ENCODE data around the gene SFMBT2.

Gene SFMBT2

DNA sequence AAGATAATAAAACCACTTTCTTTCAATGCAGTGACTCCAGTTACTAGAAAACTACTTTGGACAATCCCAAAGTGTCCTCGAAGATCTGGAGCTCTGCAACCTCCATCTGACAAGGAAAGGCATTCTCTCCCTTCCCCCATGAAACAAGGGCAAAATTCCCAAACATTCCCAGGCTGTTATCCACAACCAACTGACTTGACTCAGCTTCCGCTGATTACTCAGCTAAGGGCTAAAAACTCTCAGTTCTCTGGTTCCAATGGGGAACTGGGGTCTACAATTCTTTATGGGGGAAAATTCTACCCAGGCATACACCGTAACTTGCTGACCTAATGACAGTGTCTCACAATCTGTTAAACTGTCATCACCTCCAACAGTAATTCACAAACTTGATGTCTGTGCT lies 48.4 kb downstream of the SFMBT2 start:
- no peak for DNase-seq

DNA sequence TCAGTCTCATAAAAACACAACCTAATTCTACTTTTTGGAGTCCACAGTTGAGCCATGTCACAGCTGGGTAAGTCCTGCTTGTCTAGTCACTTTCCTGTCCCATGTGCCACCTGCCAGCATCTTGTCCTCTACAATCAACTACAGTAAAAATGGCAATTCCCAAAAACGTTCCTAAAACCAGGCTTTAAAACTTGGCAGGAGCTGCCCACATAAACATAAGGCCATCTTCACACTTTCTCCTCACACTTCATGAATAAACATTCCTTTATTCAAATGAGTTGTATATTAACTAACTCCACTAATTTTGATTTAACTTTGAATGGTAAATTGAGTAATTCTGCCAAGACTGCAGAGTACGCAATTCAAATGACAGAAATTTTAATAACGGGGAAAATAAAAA lies 49.5 kb downstream of the SFMBT2 start:
- no peak for DNase-seq

DNA sequence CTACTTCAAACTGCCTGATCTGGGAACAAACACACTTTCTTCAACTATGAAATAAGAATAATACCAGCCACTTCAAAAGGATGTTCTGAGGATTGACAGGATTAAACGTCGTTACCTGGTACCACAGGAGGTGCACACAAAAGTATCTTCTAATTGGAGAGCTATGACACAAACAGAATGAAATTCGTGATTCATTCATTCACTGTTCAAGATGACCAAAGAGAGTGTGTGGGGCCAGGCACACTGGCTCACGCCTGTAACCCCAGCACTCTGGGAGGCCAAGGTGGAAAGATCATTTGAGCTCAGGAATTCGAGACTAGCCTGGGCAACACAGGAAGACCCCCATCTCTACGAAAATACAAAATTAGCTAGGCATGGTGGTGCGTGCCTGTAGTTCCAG lies 50.9 kb downstream of the SFMBT2 start:
- DNase-seq: no peak

DNA sequence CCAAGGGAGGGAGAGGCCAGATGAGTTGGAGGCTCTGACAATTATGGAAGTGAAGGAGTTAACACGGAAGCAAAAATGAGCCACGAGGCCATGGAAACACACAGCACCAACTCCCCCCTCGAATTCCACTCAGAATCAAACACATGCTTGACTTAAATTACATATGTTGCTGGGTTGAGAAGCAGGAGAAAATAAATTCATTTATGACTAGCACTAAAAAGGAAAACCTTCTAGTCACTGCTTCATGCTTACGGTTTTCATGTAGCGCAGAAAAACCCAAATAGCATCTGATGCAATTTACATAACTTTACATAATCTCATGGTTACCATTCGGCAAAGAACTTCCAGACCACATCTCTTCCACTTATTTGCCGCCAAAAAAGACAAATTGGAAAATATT lies 51.5 kb downstream of the SFMBT2 start:
- no peak for DNase-seq

DNA sequence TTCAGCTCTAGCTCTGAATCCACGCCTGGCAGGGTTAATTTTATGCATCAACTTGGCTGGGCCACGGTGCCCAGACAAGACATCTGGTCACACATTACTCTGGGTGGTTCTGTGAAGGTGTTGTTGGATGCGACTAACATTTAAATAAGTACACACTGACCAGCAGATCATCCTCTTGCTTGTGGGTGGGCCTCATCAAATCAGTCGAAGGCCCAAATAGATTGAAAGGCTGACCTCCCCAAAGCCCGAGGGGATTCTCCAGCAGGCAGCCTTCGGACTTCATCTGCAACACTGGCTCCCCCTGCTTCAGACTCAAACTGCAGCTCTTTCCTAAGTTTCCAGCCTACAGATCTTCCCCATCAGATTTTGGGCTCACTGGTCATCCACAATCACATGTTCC lies 53.6 kb downstream of the SFMBT2 start:
- no peak for DNase-seq

DNA sequence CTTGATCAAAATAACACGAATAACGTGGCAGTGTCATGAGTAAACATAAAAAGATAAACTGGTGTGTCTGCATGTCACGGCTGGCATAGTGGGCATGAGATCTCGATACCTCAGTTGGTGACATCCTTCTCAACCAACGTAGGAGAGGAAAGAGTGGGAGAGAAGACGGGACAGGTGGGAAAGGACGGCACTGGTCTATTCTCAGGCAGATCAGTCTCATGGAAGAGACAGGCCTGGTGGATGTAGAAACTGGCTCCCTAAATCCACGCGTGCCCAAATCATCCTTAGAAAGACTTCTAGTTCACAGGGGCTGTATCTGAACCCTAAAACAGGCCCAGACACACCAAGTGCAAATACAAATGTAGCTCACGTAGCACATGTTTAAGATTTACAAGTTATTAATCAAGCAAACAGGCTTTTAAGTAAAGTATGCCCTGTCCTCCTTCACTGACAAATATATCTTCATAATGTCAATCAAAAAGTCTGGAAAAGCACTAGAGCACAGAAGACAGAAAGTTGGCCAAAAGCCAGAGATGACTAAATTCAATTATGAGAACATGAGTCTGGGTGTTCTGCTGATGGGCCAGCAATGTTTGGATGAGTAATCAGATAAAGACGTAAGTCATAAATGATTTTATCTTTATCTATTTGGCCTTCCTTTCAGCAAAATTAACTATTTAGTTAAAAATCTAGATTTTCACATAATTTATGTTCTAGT lies 56.3 kb downstream of the SFMBT2 start:
- DNase-seq: no peak

DNA sequence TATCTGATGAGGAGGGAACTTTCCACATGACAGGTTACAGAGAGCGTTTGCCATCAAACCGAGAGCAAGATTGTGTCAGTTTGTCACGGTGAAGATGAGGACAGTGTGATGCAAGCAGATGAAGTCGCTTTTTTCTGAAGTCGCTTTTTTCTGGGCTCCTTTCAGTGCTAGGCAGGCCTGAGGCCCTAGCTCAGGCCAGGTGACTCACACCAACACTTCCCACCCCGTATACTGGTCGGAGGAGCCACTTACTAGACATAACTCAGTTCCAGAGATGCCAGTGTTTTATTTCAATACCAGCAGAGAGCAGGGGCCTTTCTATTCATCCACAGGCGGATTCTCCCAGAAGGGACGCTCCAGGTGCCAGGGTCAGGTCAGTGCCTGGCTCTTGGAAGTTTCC lies 58.9 kb downstream of the SFMBT2 start:
- DNase-seq: no peak

DNA sequence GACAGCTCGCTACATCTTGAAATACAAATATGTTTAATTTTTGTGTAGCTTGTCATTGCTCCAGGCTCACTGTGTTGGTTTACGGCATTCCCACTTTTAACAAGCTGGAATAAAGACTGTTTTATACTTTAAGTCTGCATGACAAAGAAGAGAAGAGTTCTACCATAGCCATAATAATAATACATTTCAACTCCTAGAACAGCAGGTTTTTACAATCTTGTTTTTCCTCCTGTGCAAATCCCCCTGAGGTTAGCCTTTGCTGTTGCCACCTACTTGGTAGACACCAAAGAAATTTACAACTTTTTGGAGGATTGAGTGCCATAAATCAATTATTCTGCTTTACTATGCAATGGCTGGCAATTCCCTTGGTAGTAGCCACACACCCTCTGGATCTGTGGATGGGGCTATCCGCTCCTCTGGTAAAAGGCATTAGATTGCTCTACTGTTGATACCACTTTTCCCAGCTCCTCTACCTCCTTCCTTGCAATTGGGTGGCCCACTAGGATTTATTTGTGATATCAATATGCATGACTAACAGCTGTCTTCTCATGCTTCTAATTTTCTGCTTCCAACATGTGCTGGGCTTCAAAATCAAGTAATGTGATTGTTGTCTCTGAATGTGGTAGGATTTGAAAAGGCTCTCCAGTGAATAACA lies 60.2 kb downstream of the SFMBT2 start:
- DNase-seq: no peak

DNA sequence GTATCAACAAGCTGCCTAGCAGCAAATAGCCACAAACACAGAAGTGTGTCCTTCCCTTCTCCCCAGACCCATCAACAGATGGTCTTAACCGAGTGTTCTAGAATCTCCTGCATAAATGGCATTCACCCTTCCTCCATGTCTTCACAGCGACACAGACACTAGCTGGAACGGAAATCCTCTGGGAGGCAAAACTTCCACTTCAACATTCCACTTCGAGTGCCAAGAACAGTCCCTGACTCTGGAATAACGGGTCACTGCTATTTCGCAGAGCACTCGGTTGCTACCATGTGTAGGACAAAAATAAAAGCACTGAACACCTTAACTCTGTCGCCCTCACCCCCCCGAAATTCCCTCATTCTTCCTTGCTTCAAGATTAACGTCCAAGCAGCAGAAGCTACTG lies 65.1 kb downstream of the SFMBT2 start:
- DNase-seq: no peak

DNA sequence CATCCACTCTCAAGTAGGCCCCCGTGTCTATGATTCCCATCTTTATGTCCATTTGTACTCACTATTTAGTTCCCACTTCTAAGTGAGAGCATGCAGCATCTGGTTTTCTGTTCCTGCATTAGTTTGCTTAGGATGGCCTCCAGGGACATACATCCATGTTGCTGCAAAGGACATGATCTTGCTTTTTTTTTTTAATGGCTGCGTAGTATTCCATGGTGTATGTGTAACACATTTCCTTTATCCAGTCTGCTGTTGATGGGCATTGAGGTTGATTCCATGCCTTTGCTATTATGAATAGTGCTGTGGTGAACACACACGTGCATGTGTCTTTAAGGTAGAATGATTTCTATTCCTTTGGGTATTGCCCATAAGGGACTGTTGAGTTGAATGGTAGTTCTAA lies 67.8 kb downstream of the SFMBT2 start:
- no peak for DNase-seq

DNA sequence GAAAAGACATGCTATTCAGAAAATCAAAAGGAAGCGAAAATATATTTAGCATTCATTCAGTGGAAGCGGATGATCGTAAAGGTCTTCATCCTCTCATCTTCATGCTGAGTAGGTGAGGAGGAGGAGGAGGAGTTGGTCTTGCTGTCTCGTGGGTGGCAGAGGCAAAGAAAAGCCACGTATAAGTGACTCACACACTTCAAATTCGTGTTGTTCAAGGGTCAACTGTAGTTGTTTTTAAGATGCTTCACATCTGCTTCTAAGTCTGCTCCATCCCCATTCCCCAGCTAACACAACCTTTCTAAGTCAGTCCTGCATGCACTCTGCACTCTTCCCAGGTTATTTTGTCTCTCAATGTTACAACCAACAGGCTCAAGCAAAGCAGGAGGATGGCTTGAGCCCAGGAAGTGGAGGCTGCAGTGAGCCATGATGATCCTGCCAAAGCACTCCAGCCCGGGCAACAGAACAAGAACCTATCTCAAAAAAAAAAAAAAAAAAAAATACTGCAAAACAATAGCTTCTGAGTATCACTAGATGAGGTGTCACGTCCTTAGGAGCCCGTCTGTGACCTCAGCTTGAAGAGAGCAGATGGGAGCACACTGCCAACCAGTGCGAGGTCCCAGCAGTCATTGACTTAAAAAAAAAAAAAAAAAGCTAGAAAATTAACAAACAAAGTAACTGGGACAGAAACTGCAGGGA lies 70.5 kb downstream of the SFMBT2 start:
- DNase-seq: no peak

DNA sequence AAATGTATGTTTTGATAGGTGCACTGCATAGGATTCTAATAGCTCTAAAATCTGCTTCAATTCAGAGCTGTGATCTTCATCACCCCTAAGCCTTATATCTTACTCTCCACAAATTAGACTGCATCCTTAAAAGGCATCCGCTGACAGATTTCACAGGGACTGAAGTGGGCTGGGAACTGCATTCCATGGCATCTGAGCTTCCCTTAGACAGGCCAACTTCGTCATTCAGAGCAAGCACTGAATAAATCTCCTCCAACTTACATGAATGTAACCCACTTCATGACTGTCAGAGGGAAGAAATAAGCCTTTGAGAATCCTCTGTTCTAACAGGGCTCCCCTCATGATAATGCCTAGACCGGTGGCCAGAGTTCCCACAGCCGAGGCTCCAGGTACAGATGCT lies 71.3 kb downstream of the SFMBT2 start:
- DNase-seq: no peak

DNA sequence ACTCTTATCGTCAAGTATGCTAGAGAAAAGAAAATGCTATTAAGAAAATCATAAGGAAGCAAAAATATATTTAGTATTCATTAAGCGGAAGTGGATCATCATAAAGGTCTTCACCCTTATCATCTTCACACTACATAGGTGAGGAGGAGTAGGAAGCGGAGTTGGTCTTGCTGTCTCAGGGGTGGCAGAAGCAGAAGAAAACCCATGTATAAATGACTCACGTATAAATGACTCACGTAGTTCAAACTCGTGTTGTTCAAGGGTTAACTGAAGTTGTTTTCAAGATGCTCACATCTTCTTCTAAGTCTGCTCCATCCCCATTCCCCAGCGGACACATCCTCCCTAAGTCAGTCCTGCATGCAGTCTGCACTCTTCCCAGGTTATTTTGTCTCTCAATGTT lies 72.4 kb downstream of the SFMBT2 start:
- no peak for DNase-seq

DNA sequence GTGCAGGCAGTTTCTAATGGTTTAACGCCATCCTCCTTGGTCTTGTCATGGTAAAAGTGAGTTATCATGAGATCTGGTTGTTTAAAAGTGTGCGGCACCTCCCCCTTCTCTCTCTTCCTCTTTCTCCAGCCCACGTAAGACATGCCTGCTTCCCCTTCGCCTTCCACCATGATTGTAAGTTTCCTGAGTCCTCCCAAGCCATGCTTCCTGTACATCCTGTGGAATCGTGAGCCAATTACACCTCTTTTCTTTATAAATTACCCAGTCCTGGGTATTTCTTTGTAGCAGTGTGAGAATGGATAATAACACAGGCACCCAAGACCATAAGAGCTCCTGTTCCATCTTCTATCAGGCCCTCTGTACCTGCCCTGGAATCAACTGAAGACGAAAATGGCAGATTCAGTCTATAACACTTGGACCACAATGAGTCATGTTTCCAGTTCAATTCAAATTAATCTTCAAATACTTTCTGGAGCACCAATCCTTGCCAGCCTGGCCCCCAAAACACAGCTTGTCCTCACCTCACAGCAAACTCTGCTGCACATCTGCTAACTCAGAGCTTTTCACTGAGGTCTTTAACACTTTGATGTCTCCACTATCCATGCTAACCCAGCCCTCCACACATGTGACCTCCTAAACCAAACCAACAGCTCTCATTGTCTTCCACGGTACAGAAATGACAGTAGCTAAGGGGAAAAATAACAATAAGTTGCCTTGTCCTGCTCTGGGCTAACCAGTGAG lies 73.2 kb downstream of the SFMBT2 start:
- no peak for DNase-seq

DNA sequence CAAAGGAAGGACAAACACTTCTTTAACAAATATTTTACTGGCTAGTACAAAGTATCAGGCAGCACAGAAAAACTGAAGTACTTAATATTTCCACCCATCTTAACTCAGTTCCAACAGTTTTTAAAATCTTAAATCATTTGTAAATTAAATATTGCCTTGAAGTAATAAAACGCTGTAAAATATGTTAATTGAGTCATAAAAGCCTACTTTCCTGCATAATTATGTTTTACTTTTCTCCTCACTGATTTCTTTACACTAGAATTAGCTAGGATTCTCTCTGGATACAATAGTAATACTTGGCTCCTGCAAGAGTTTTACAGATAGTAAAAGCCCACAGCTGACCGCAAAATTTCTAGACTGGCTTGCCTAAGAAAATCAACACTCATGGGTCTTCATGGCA lies 74.9 kb downstream of the SFMBT2 start:
- DNase-seq: no peak

DNA sequence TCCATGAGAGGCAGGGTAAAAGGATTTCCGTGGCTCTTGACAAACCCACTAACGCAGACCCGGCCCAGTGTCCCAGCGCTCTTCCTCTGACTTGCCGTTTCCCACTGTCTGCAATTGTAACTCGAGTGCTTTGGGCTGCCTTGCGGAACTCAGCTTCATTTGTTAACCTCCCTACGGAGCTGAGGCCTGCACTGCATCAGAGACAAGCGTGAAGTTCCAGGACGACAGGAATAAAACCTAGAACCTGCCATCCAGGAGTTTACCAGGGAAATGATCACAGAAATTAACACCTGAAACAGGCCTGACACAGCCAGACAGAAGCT lies 76.2 kb downstream of the SFMBT2 start:
- DNase-seq: no peak

DNA sequence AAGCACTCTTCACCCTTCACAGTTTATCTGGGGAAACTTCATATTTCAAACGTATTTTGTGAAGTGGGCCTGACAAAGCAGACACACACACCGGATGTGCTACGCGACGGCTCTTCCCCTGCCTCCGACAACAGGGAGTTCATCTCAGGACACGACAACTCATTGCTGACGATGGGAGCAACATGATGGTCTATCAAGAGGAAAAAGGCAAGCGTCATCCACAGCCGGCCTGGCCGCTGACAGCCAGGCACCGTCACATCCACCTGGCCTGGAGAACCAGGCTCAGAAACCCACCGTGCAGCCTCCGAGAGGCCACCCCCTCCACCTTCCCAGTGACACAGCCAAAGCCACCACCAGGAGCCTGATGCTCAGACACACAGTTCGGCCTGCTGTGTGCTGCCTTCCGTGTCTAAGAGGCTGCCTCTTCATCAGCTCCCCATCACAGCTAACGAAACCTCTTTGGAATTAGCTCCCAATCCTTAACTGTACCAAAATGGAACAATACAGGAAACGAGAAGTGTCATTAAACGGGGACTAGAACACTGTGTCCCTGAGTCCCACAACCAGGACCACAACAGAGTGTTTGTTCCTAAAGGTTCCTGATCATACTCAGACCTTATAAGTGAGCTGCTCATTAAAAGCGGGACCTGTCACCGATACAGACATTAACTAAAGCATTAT lies 76.7 kb downstream of the SFMBT2 start:
- DNase-seq: no peak

DNA sequence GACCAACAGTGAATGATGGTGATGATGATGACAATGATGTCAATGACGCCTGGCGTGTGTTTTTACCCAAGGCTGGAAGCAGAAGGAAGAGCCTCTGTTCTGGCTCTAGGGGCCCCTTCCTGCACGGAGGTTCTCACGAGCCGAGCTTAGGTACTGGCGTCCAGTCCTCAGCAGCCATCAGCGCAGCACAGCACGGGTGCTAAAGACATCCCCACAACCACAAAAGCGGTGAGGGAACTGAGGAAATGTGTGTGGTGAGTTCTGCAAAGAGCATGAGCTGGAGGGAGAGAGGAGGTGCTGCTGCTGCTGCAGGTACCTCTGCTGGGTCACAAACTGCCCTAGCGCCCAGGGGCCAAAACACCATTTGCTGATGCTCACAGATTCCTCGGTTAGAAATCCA lies 81.6 kb downstream of the SFMBT2 start:
- DNase-seq: no peak

DNA sequence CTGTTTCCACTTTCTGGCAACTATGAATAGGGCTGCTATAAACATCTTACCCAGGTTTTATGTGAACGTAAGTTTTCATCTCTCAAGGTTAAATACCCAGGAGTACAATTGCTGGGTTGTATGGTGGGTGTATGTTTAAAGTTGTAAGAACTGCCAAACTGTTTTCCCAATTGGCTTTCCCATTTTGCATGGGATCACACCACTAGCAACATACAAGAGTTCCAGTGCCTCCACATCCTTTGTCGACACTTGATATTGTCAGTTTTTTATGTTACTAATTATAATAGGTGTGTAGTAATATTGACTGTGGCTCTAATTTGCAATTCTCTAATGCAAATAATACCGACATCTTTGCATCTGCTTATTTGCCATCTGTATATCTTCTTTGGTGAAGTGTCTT lies 82.9 kb downstream of the SFMBT2 start:
- no peak for DNase-seq

DNA sequence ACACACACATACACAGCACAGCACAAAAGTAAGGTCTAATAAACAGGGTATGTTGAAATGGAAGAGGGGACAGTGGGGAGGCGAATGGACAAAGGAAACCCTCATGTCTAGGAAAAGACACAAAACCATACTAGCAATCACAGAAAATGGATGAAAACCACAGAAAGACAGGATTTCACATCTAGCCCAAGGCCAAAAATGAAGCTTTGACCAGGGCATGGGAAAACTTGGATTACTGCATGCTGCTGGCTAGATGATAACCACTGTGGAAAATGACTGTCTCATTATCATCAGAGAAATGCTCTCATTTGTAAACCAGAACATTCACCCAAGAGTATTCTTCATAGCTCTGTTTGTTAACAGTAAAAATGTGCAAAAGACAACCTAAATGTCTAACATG lies 88.2 kb downstream of the SFMBT2 start:
- DNase-seq: no peak

DNA sequence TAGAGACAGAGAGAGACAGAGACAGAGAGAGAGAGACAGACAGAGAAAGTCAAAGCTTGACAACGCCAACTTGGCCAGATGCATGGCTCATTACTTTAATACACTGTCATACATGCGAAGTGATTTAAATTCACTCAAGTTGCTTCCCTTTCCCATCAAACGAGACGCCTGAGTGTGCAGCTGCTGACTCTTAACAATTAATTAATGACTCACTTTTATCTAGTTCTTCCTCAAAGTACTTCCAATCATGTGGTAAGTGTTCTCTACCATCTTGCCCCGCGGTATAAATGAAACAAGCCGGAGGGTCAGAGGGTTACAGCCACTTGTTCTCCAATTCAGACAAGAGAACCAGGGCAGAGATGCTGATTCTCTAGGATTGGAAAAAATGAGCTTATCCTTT lies 90.8 kb downstream of the SFMBT2 start:
- DNase-seq: no peak

DNA sequence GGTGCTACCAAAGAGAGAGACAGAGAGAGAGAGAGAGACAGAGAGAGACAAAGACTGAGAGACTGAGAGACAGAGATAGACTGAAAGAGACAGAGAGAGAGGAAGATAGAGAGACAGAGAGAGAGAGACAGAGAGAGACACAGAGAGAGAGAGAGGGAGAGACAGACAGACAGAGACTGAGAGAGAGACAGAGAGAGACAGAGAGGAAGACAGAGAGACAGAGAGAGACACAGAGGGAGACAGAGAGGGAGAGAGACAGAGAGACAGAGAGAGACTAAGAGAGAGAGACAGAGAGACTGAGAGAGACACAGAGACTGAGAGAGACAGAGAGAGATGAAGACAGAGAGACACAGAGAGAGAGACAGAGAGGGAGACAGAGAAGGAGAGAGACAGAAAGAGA lies 91.2 kb downstream of the SFMBT2 start:
- no peak for DNase-seq

DNA sequence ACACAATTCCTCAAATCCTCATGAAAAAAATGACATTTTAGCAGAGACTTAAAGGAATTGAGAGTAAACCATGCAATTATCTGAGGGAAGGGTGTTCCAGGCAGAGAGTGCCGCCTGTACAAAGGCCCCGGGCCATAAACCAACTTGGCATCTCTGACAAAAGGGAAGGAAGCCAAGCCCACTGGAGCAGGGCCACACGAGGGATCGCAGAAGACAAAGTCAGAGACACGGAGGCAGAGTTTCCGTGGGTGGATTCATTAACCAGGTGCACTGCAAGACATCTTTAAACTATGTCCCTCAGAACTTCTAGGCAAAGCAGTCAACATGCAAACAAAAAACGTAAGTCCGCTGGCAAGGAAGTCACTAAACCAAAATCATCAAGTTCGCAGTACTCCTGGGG lies 92.0 kb downstream of the SFMBT2 start:
- DNase-seq: no peak
